Activated CD8-positive, alpha-beta memory T cell treated with anti-CD3 and anti-CD28 coated beads, Interleukin-2, amount 50 U/mL, for 1 hour (primary cell): ENCODE results near the gene CSTA.

Experiments
- DNase-seq: peaks from one replicate; pipeline ENCODE4 v3.0.0-alpha.2; 2020; ENCODE audit errors: extremely low read depth

CSTA gene

DNA sequence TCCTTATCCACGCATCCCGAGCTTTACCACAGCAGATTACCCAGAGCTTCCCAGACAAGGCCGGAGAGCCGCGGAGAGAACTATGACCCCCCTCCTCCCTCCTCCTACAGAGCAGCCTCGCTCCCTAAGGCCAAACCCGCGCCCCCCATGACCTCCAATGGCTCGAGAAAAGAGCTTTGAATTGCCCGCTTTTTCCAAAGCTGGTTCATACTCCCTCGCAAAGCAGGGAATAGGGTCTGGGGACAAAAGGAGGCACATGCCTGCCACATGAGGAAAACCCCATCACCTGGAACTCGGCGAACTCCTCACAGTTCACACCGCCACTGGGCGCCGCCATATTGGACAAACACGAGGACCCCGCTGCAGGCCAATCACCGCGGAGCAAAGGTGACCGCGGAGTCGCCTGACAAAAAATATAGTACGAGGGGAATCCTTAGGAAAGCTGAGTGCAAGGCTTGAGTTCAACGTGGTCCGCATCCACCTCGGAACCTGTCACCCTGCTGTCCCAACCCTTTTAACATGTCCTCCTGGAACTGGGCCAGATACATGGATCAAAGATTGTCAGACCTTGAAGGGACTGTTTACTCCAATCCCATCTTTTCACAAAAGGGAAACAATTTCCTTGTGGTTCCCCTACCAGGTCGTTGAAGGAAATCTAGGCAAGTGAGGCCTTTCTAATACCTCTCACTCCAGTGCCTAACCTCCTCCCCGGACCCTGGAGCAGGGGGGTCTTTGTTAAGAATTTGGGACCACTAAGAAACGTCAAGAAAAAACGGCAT, 58.0 kb downstream of the CSTA start, which contains the start of gene MIX23:
Gene MIX23 (minus strand): TSS at position 344 of the 779 bp plus-strand sequence. CDS start 7 bp downstream, at position 337.
- DNase-seq = peak; percentile 64

- peak; percentile 71 for DNase-seq
Observed at GRCh38 chr3:122383771-122384697, 59.0 kb downstream of the CSTA start, which contains the start of gene FAM162A. Gene FAM162A (plus strand): TSS chr3:122384182. CDS start chr3:122384266, 84 bp downstream.

DNA sequence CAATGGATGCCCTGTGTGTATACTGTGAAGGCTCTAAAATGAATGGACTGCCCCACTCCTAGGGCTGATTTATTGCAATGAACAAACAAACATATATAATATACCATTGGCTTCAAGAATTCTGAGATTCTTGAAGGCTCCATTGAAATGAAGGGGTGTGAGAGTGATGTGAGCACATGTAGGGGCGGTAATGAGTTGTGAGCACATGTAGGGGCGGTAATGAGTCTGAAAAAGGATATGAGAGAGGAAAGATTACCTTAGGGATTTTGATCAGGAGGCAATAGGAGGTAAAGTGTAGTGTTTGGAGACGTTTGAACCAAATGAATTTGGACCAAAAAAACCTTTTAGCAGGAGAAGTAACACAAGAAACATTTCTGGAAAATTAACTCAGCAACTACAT, 62.7 kb downstream of the CSTA start:
- DNase-seq = no peak

DNA sequence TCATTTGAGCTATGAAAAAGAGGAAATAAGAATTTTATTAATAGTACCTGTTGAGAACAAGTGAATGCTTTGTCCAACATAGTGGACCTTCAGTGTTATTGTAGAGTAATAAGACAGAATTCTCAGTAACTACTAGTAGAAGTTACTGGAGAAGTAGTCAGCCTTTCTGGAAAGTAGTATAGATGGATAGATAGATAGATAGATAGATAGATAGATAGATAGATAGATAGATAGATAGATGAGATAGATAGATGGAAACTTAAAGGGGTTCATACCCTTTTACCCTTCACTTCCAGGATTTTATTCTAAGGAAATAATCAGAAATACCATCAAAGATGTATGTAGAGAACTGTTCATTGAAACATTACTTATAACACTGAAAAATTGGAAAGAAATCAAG, 64.1 kb downstream of the CSTA start:
- no peak for DNase-seq

- no peak for DNase-seq
Observed at GRCh38 chr3:122389892-122390291, 64.8 kb downstream of the CSTA start.

DNA sequence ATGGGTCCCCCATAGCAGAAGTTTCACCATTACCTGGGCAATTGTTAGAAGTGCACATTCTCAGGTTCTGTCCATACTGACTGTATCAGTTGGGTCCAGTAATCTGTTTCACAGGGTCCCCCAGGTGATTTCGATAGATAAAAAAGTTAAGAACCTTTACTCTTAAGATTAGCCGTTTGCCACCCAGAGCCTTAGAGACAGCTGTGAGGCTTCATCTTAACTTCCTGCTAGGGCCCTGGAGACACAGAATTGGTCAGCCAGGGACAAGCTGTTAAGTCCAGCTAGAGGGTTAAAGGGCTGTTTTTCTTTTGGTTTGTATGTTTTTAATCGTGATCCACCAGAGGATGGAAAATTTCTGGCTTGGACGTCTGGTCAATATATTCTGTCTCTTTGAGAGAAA, 65.6 kb downstream of the CSTA start:
- no peak for DNase-seq
